HG03025 (cell line): ENCODE measurements around the gene PRMT3.
"Not testable (repeated sequence)": the region's sequence is repeated elsewhere in the genome, so short reads cannot be mapped to it uniquely, and the experiment has no call there.

Experiments
- ATAC-seq: cut with Tn5 transposase; IDR thresholded peaks from one replicate; pipeline ENCODE4 v1.9.1; 2021; ENCODE audit warnings: mild to moderate bottlenecking, moderate library complexity; ENCODE audit not compliant: unreplicated experiment, low FRiP score

The PRMT3 gene

GRCh38 chr11:20497124-20497792 is 109.7 kb downstream of the PRMT3 start:
- no peak for ATAC-seq

- no peak for ATAC-seq
Measured at GRCh38 chr11:20501252-20501651, 113.7 kb downstream of the PRMT3 start.

GRCh38 chr11:20501971-20502370 is 114.5 kb downstream of the PRMT3 start:
- ATAC-seq = no peak

- no peak for ATAC-seq
Measured at GRCh38 chr11:20511982-20512381, 124.5 kb downstream of the PRMT3 start.

- no peak for ATAC-seq
Measured at GRCh38 chr11:20512869-20513268, 125.4 kb downstream of the PRMT3 start.

GRCh38 chr11:20518323-20518834 is 130.9 kb downstream of the PRMT3 start:
- no peak for ATAC-seq

- no peak for ATAC-seq
Measured at GRCh38 chr11:20522536-20522935, 135.0 kb downstream of the PRMT3 start.

- ATAC-seq = no peak
Measured at GRCh38 chr11:20529757-20530156, 142.2 kb downstream of the PRMT3 start.

GRCh38 chr11:20530942-20531703 is 143.6 kb downstream of the PRMT3 start:
- ATAC-seq = peak; percentile 66

- no peak for ATAC-seq
Measured at GRCh38 chr11:20535271-20535881, 147.9 kb downstream of the PRMT3 start.

GRCh38 chr11:20536365-20536764 is 148.8 kb downstream of the PRMT3 start:
- ATAC-seq = no peak

GRCh38 chr11:20536784-20537183 is 149.3 kb downstream of the PRMT3 start:
- no peak for ATAC-seq

GRCh38 chr11:20541503-20541902 is 154.0 kb downstream of the PRMT3 start:
- ATAC-seq = no peak

- ATAC-seq = no peak
Measured at GRCh38 chr11:20544603-20545237, 157.2 kb downstream of the PRMT3 start.

GRCh38 chr11:20547411-20547810 is 159.9 kb downstream of the PRMT3 start:
- ATAC-seq = no peak

- no peak for ATAC-seq
Measured at GRCh38 chr11:20551096-20551495, 163.6 kb downstream of the PRMT3 start.

GRCh38 chr11:20555783-20556182 is 168.3 kb downstream of the PRMT3 start:
- ATAC-seq = no peak

- ATAC-seq = not testable (repeated sequence)
Measured at GRCh38 chr11:20556396-20556795, 168.9 kb downstream of the PRMT3 start.

- no peak for ATAC-seq
Measured at GRCh38 chr11:20558741-20559140, 171.2 kb downstream of the PRMT3 start.
